GM21619 (cell line): ENCODE data around the gene AGAP1.

ENCODE experiments used
- ATAC-seq: cut with Tn5 transposase; IDR thresholded peaks from one replicate; pipeline ENCODE4 v1.9.1; 2021; ENCODE audit not compliant: unreplicated experiment

Gene AGAP1

GRCh38 chr2:235789552-235789951 lies 295.7 kb downstream of the AGAP1 start:
- ATAC-seq: no peak

GRCh38 chr2:235793163-235793752 lies 299.4 kb downstream of the AGAP1 start:
- no peak for ATAC-seq

- no peak for ATAC-seq
These were observed 305.4 kb downstream of the AGAP1 start for GRCh38 chr2:235799281-235799680.

DNA sequence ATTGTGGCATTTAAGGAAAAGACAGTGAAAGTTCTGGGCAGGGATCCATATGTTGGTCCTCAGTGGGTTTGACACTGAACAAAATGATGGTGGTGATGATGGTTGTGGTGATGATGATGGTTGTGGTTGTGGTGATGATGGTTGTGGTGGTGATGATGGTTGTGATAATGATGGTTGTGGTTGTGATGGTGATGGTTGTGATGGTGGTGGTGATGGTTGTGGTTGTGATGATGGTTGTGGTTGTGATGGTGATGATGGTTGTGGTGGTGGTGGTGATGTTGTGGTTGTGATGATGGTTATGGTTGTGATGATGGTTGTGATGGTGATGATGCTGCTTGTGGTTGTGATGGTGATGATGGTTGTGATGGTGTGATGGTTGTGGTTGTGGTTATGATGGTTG lies 308.7 kb downstream of the AGAP1 start:
- ATAC-seq: no peak

DNA sequence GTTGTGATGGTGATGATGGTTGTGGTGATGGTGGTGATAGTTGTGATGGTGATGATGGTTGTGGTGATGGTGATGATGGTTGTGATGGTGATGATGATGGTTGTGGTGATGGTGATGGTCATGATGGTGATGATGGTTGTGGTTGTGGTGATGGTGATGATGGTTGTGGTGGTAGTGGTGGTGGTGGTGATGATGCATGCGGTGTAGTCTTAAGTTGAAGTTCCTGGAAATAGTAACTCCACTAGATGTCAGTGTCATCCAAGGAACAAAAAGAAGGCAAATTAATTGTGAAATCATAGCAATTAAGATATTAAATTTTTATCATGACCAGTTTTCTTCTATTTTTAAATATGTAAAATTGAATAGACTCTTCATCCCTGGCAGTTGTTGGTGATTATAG lies 309.2 kb downstream of the AGAP1 start:
- no peak for ATAC-seq

GRCh38 chr2:235804676-235805075 lies 310.8 kb downstream of the AGAP1 start:
- no peak for ATAC-seq

GRCh38 chr2:235806986-235807750 lies 313.3 kb downstream of the AGAP1 start:
- ATAC-seq: no peak

DNA sequence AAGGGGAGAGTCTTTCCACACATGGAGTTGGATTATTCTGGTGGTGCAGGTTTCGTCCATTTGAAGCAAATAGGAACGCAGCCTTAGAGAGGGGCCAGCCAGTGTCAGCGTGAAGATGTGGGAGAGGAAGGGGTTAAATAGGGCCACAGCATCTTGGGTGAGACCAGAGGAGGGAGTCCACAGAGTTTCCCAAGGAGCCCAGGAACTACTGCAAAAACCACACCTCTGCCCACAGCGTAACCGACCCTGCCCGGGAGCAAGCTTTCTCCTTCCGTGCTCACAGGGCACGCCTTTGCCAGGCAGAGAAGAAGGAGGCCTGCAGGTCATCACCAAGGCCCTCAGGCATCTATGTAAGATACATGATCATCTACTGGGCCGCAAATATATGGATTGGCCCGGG lies 314.5 kb downstream of the AGAP1 start:
- no peak for ATAC-seq

DNA sequence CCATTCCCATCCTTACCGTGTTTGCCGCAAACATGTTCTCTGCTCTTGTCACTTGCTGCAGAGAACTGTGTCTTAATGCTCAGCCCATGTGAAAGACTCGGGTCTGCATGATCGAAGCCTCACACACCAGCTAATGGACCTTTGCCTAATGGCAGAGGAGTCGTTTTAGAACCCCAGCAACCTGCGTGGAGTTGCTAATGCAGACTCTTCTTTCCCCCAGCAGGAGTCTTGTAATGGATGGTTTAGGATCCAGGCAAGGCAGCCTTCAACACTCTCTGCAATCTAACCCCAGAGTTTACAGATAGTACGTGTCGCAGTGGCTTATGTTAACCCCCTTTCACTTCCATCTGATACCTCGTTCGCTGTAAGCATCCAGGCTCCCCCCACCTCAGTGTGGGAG lies 316.4 kb downstream of the AGAP1 start:
- no peak for ATAC-seq

DNA sequence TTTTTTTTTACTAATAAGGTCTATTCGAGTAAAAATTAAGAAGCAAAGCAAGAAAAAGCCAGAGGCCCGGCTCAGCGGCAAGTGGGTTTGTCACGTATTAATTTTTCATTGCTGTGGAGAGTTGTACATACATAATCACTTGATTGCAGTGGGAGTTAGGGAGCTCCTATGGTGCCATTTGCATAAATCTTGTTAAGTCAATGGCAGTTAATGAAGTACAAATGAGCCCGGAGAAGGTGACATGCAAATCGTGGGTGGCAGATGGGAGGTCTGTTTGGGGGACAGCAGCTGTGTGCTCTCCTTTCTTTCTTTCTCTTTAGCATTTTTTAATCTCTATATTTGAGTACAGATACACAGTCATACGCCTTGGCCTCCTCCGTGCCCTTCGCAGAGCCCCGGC lies 317.0 kb downstream of the AGAP1 start:
- ATAC-seq: no peak

DNA sequence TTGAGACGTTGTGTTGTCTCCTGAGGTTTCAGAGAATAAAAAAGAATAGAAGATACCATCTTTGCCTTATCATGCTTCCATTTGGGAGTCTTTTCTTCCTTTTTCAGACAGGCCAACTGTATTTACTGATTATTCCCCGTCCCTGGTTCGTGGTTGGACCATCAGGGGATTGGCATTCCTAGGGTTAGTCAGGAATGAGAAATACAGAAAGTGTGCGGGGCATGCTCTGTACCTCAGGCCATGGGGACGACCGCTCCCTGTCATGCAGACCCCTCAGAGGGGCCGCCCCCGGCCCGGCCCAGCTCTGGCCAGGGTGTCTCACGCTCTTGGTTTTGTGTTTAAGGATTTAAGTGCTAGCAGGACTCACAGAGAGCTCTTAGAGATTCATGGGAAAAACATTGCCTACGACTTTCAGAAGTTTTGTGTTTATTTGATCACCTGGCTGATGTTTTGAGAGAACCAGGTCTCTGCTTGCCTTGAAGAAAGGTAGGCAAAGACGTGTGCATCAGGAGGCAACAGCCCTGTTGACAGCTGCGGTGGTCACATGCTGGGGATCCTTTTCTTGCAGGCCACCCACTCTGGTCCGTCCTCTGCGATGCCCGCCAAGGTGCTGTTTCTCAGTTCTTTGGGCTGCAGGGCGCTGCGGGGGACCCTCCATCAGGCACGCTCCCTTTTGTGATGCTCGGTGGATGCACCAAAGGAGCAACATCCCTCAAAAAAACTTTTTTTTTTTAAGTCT lies 317.8 kb downstream of the AGAP1 start:
- ATAC-seq: no peak

DNA sequence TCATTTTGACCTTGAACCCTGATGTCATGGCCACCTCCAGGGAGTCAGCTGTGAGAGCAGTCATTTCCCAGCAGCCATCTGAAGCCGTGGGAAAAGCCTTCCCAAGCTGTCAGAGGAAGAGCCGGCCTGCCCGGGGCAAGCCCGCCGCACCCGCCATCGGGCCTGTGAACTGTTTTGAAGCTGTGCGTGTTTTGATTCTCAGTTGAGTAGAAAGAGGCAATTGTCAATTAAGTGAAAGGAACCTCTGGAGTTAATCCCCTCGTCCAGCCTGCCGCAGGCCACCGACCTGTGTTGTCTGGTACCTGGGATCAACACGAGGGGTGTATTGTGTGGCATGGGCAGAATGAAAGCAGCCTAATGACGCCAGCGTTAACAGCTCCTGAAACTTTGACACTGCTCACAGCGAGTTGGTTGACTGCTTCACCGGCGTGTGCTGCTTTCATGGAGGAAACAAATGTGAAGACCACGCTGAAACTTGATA lies 318.4 kb downstream of the AGAP1 start:
- no peak for ATAC-seq

- ATAC-seq: no peak
These were observed 319.6 kb downstream of the AGAP1 start for GRCh38 chr2:235813398-235813797.

- ATAC-seq: no peak
These were observed 326.7 kb downstream of the AGAP1 start for GRCh38 chr2:235820571-235820970.

DNA sequence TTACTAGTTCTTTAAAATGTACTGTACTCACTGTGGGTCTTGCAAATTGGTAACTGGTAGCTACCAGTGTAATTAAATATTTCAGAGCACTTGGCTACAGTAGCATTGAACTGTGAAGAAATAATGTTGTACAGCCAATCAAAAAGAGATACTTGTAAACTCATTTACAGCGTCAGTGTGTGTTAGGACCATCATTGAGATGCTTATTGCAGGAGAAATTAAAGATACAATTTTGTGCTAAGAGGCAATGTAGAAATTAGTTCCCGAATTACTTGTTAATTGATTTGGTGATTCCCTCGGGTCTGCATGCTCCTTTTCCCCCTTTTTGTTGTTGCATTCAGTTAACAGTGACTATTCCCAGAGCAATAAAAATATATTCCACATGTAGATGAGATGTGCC lies 330.5 kb downstream of the AGAP1 start:
- ATAC-seq: no peak

GRCh38 chr2:235825946-235826345 lies 332.1 kb downstream of the AGAP1 start:
- ATAC-seq: no peak

DNA sequence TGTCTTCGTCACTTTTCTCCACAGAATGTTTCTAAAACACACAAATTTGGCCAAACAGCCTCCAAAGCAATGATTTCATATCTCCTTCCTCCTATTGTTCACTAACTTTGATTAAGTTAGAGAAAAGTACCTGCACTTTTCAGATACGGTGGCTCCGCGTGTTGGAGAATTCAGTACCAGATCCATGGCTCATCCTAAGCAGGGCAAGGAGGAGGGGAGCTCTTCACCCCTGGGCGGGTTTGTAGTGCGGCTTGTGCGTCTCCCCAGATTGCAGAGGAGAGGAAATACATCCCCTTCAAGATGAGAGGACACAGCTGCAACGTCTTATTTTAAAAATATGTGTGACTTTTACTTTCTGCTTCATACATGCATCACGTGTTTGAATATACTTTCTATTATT lies 333.0 kb downstream of the AGAP1 start:
- ATAC-seq: no peak

DNA sequence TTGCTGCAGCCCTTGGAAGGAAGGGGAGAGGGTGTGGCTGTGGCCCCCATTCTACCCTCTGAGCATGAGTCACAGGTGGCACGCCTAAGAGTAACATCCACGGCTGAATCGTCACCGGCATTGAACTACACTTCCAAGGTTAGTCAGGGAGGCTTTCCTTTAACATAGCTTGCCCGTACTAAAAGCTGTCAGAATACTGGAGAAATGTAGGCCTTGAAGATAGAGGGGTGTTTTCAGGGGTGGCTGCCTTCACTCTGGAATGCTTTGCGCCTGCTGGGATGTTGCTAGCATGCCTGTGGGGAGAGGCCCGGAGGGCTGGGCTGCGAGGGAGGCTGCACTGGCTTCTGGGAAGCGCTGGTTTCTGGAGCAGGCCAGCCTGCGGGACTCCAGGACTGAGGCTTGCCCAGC lies 333.7 kb downstream of the AGAP1 start:
- no peak for ATAC-seq

GRCh38 chr2:235829726-235830125 lies 335.9 kb downstream of the AGAP1 start:
- no peak for ATAC-seq

GRCh38 chr2:235831755-235832154 lies 337.9 kb downstream of the AGAP1 start:
- no peak for ATAC-seq

DNA sequence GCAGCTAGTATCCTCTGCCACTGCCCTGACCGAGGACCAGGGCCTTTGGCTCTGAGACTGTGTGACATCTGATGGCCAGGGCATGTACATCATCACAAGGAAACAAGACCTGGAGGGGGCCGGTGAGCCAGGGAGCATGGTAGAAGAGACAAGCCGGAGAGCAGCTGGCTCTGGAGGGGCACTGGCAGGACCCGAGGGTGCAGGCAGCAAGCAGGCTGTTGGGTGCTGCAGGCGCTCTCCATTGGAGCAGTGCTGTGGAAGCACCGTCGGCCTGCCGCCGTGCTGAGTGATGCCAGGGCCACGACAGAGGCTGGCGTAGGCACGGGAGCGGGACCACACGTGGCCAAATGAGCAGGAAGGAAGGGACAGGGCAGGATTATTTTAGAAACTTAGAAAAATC lies 339.1 kb downstream of the AGAP1 start:
- ATAC-seq: no peak
